ENCODE results near the gene CPD. TPM values are rescaled to one million over a fixed set of nuclear protein-coding genes. Genes with fewer than 3 reads are reported as not detected.

CPD gene
- 10 to 100 TPM; 20.8 to 32.4 (median 28.0) TPM for total RNA-seq

DNA sequence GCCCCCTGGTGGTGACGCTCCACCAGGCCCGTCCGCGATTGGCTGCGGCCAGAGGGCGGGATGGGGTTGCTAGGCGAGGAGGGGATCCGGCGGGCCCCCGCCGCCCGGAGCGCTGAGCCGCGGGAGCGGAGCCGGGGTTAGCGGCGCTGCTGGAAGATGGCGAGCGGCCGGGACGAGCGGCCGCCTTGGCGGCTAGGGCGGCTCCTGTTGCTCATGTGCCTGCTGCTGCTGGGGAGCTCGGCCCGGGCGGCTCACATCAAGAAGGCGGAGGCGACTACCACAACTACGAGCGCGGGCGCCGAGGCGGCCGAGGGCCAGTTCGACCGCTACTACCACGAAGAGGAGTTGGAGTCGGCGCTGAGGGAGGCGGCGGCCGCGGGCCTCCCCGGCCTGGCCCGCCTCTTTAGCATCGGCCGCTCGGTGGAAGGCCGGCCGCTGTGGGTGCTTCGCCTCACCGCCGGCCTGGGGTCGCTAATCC is at the start of gene CPD:
Gene CPD (plus strand): TSS at position 103 of the 478 bp plus-strand sequence. CDS start 54 bp downstream, at position 157.
- DNase-seq (peak; percentile 95 to 96), ATAC-seq (peak; percentile 92 to 95)
- in situ Hi-C loops (cut with MboI; ENCODE audit: low sequenced_read_pairs in 4 of 4) = no loop called here
- no peaks in the 10 kb centered on the region for H3K27me3 ChIP-seq
- intact Hi-C loops (cut with DNase I; ENCODE audit: low total_unique reads) = loop anchor here (2.0 to 5.0 kb wide), 2 partner anchors 87 to 98 kb away; partner anchors contain the start of genes BLMH and GOSR1
- peaks cover 37 to 43% of the 10 kb centered on the region in 2 donors for H3K4me1 ChIP-seq
- H3K27ac ChIP-seq = peak within 1 kb of the TSS; percentile 86 to 93 (median 92)
- H3K4me3 ChIP-seq = peak within 1 kb of the TSS; percentile 83 to 95 (median 90)
- TF ChIP-seq, protein P1, sequence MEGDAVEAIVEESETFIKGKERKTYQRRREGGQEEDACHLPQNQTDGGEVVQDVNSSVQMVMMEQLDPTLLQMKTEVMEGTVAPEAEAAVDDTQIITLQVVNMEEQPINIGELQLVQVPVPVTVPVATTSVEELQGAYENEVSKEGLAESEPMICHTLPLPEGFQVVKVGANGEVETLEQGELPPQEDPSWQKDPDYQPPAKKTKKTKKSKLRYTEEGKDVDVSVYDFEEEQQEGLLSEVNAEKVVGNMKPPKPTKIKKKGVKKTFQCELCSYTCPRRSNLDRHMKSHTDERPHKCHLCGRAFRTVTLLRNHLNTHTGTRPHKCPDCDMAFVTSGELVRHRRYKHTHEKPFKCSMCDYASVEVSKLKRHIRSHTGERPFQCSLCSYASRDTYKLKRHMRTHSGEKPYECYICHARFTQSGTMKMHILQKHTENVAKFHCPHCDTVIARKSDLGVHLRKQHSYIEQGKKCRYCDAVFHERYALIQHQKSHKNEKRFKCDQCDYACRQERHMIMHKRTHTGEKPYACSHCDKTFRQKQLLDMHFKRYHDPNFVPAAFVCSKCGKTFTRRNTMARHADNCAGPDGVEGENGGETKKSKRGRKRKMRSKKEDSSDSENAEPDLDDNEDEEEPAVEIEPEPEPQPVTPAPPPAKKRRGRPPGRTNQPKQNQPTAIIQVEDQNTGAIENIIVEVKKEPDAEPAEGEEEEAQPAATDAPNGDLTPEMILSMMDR (IDR thresholded peaks at IDR 0.05 in 4 of 5, conservative IDR thresholded peaks at IDR 0.05 in 1 of 5) = no peak
- TF ChIP-seq POLR2A (IDR thresholded peaks at IDR 0.05) = peak; percentile 89 to 93
- no peaks in the 10 kb centered on the region for H3K9me3 ChIP-seq
- no peaks in the 10 kb centered on the region for H3K36me3 ChIP-seq

DNA sequence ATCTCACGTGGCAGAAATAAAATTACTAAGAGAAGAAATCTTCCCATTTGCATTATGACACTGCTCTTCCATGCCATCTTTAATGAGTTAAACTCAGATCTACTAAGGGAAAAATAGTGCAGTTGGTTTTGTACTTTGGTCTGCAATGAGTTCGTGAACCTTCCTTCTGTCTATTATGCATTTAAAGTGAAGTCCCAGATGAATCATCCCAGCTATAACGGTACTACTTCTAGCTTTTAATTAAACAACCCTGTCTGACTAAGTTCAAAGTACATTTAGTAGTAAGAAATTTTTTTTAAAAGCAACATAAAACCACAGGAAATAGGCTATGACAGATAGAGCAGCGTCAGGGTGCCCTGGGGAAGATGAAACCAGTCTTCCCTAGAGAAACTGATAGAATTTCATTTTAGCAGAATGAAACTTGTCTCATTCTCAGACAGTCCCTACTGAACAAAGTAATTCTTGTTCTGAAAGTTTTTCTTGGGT is 46.6 kb upstream of the CPD start:
- intact Hi-C loops (cut with DNase I; ENCODE audit: low total_unique reads) = loop anchor here (10.0 kb wide), 1 partner anchor 227 kb away; no protein-coding TSS in a partner anchor
- DNase-seq (no peak), ATAC-seq (no peak)
- Histone ChIP-seq H3K36me3 (no peaks in the 10 kb centered on the region), H3K27ac (no peak overlapping the region), H3K27me3 (no peaks in the 10 kb centered on the region), H3K9me3 (no peaks in the 10 kb centered on the region), H3K4me1 (no peaks in the 10 kb centered on the region), H3K4me3 (no peak overlapping the region)
- TF ChIP-seq, protein P1 (IDR thresholded peaks at IDR 0.05 in 4 of 5, conservative IDR thresholded peaks at IDR 0.05 in 1 of 5) = no peak
- no peak for TF ChIP-seq POLR2A (IDR thresholded peaks at IDR 0.05)
- in situ Hi-C loops (cut with MboI; ENCODE audit: low sequenced_read_pairs in 4 of 4) = no loop called here

DNA sequence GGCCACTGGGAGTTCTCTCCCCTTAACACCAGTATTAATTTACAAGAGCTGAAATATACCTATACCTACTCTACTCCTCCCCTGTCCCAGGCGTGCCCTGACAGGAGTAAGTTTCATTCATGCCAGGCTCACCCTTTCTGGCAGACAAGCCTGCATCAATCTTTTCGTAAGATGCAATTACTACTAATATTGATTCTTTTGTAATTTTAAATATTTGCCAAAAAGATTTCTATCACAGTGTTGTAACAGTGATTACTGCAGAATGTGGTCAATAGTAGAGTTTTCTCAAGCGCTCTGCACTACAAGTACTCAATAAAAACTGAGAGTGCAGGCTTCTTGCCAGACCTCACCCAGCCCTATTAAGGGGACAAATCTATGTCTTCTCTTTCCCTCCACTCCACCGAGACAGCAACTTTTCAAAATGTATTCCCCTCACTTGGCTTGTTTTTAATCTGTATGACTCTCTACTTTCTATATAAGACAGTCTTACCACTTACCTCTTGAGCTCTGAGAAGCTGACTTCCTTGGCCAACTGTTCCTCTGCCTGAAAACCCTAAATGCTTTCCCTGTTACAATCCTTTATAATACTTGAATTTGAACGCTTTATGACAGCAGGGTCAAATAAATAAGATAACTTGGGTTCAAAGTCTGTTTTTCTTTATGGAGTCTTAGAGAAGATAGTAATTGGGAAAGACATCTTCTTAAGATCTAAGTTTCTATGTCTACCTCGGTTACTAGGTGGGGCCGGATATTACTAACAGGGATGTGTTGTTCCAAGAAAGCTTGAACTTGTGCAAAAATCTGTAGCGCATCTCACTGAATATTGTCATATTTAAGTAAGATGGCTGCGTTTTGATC is 45.0 kb upstream of the CPD start, which contains the start of gene TMIGD1:
Gene TMIGD1 (minus strand): TSS at position 555 of the 858 bp plus-strand sequence. CDS start 1,924 bp downstream, outside the sequence.
- ATAC-seq (no peak), DNase-seq (no peak)
- in situ Hi-C loops (cut with MboI; ENCODE audit: low sequenced_read_pairs in 4 of 4) = no loop called here
- H3K36me3 ChIP-seq = no peaks in the 10 kb centered on the region
- TF ChIP-seq POLR2A (IDR thresholded peaks at IDR 0.05) = no peak
- TF ChIP-seq, protein P1 (IDR thresholded peaks at IDR 0.05 in 4 of 5, conservative IDR thresholded peaks at IDR 0.05 in 1 of 5) = no peak
- H3K27ac ChIP-seq = no peak within 1 kb of the TSS
- intact Hi-C loops (cut with DNase I; ENCODE audit: low total_unique reads) = loop anchor here (10.0 kb wide), 1 partner anchor 229 kb away; no protein-coding TSS in a partner anchor
- no peaks in the 10 kb centered on the region for H3K27me3 ChIP-seq
- no peak within 1 kb of the TSS for H3K4me3 ChIP-seq
- no peaks in the 10 kb centered on the region for H3K4me1 ChIP-seq
- H3K9me3 ChIP-seq = no peaks in the 10 kb centered on the region

DNA sequence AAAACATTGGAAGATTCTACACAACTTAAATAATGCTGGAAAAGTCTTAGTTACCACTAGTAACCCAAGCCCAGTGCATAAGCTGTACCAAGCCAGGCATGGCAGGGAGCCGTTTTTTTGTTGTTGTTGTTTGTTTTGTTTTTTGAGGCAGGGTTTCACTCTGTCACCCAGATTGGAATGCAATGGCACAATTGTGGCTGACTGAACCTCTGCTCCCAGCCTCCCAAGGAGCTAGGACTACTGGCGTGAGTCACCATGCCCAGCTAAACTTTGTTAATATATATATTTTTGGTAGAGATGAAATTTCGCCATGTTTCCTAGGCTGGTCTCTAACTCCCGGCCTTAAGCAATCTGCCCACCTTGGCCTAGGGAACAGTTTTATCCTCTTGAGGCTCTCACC is 44.3 kb upstream of the CPD start:
- in situ Hi-C loops (cut with MboI; ENCODE audit: low sequenced_read_pairs in 4 of 4) = no loop called here
- H3K27ac ChIP-seq = no peak overlapping the region
- H3K27me3 ChIP-seq = no peaks in the 10 kb centered on the region
- no peaks in the 10 kb centered on the region for H3K4me1 ChIP-seq
- H3K36me3 ChIP-seq = no peaks in the 10 kb centered on the region
- TF ChIP-seq POLR2A (IDR thresholded peaks at IDR 0.05) = no peak
- TF ChIP-seq, protein P1 (IDR thresholded peaks at IDR 0.05 in 4 of 5, conservative IDR thresholded peaks at IDR 0.05 in 1 of 5) = no peak
- intact Hi-C loops (cut with DNase I; ENCODE audit: low total_unique reads) = loop anchor here (10.0 kb wide), 1 partner anchor 230 kb away; no protein-coding TSS in a partner anchor
- no peak overlapping the region for H3K4me3 ChIP-seq
- ATAC-seq = no peak
- DNase-seq = no peak
- H3K9me3 ChIP-seq = no peaks in the 10 kb centered on the region

All from gastrocnemius medialis (tissue), 4 donors.